IMR-90 (cell line): ENCODE measurements around the gene GAL.
"Not testable (repeated sequence)": the region's sequence is repeated elsewhere in the genome, so short reads cannot be mapped to it uniquely, and the experiment has no call there.

Source experiments
- MAZ ChIP-seq: IDR thresholded peaks from 2 replicates; pipeline ENCODE4 v1.6.1; 2012; ENCODE audit warnings: low read depth, mild to moderate bottlenecking, low read length, improper control_type of control experiment, moderate library complexity, borderline replicate concordance
- POLR2A ChIP-seq: IDR thresholded peaks from 2 replicates; pipeline ENCODE4 v1.6.1; 2012; ENCODE audit warnings: mild to moderate bottlenecking, low read depth, low read length
- RAD21 ChIP-seq: IDR thresholded peaks from 2 replicates; pipeline ENCODE4 v1.6.1; 2012; ENCODE audit warnings: low read length, improper control_type of control experiment
- SMC3 ChIP-seq: fragments of 150-350 bp; IDR thresholded peaks from 2 replicates; pipeline ENCODE4 v1.6.1; 2016; ENCODE audit warnings: low read depth, mild to moderate bottlenecking, antibody characterized with exemption, low read length, moderate library complexity
- TF ChIP-seq, protein P1 (sequence below): conservative IDR thresholded peaks from 2 replicates; pipeline ENCODE4 v1.5.1; 2012; ENCODE audit warnings: mild to moderate bottlenecking, low read depth, low read length, improper control_type of control experiment
- TF ChIP-seq, protein P2 (sequence below): fragments of 150-350 bp; IDR thresholded peaks from 2 replicates; pipeline ENCODE4 v1.6.1; 2016; ENCODE audit warnings: low read depth, mild to moderate bottlenecking, low read length, moderate library complexity, borderline replicate concordance

DNA sequence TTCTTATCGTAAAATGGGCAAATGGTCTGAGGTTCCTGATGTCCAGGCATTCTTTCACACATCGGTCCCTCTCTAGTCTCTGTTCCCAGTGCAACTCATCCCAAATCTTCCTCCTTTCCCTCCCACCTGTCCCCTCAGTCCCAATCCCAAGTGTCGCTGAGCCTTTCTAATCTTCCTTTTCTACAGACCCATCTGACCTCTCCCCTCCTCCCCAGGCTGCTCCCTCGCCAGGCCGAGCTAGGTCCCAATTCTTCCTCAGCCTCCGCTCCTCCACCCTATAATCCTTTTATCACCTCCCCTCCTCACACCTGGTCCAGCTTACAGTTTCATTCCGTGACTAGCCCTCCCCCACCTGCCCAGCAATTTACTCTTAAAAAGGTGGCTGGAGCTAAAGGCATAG is 49.2 kb upstream of the GAL start:
- TF ChIP-seq, protein P1, sequence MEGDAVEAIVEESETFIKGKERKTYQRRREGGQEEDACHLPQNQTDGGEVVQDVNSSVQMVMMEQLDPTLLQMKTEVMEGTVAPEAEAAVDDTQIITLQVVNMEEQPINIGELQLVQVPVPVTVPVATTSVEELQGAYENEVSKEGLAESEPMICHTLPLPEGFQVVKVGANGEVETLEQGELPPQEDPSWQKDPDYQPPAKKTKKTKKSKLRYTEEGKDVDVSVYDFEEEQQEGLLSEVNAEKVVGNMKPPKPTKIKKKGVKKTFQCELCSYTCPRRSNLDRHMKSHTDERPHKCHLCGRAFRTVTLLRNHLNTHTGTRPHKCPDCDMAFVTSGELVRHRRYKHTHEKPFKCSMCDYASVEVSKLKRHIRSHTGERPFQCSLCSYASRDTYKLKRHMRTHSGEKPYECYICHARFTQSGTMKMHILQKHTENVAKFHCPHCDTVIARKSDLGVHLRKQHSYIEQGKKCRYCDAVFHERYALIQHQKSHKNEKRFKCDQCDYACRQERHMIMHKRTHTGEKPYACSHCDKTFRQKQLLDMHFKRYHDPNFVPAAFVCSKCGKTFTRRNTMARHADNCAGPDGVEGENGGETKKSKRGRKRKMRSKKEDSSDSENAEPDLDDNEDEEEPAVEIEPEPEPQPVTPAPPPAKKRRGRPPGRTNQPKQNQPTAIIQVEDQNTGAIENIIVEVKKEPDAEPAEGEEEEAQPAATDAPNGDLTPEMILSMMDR = not testable (repeated sequence)
- TF ChIP-seq MAZ, SMC3, POLR2A, RAD21: not testable (repeated sequence)
- TF ChIP-seq, protein P2, sequence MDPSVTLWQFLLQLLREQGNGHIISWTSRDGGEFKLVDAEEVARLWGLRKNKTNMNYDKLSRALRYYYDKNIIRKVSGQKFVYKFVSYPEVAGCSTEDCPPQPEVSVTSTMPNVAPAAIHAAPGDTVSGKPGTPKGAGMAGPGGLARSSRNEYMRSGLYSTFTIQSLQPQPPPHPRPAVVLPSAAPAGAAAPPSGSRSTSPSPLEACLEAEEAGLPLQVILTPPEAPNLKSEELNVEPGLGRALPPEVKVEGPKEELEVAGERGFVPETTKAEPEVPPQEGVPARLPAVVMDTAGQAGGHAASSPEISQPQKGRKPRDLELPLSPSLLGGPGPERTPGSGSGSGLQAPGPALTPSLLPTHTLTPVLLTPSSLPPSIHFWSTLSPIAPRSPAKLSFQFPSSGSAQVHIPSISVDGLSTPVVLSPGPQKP = not testable (repeated sequence)
